Astrocyte (in vitro differentiated cells and primary cell): ENCODE results near the gene CMTM5.

Experiments
- EZH2 ChIP-seq: IDR thresholded peaks from 2 replicates; pipeline ENCODE4 v1.6.1; 2012; ENCODE audit warnings: mild to moderate bottlenecking, low read length, inconsistent platforms; ENCODE audit not compliant: insufficient read depth
- TF ChIP-seq, protein P1 (sequence below): IDR thresholded peaks from 2 replicates; pipeline ENCODE4 v1.5.1; 2011; ENCODE audit warnings: low read depth, mild to moderate bottlenecking, inconsistent platforms, low read length, moderate library complexity; ENCODE audit not compliant: insufficient read depth

DNA sequence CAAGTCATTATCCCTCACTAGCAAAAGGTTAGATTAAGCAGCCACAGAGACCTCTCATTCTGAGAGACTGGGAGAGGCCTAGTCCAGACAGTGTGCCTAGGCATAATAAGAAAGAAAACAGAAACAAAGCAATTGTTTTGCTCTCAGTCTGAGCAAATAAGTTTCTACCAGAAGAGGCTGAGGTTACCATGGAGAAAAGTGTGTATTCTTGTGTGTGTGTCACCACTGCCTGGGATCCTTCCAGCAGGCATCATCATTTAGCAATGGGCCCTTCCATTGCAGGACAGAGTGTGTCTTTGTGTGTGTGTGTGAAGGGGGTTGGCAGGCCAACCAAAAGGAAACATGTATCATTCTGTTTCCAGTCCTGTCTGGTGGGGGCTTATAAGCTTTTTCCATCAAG, 15.5 kb upstream of the CMTM5 start:
- TF ChIP-seq, protein P1, sequence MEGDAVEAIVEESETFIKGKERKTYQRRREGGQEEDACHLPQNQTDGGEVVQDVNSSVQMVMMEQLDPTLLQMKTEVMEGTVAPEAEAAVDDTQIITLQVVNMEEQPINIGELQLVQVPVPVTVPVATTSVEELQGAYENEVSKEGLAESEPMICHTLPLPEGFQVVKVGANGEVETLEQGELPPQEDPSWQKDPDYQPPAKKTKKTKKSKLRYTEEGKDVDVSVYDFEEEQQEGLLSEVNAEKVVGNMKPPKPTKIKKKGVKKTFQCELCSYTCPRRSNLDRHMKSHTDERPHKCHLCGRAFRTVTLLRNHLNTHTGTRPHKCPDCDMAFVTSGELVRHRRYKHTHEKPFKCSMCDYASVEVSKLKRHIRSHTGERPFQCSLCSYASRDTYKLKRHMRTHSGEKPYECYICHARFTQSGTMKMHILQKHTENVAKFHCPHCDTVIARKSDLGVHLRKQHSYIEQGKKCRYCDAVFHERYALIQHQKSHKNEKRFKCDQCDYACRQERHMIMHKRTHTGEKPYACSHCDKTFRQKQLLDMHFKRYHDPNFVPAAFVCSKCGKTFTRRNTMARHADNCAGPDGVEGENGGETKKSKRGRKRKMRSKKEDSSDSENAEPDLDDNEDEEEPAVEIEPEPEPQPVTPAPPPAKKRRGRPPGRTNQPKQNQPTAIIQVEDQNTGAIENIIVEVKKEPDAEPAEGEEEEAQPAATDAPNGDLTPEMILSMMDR: no peak
- no peak for TF ChIP-seq EZH2
